GM12878 (cell line): ENCODE results near the gene MED25.
A peak's percentile ranks its signal among the peaks of the same experiment; 100 is the strongest.

Source experiments
- CTCF ChIP-seq, 3 experiments: IDR thresholded peaks in 2 of 3; conservative IDR thresholded peaks in 1 of 3; 2 replicates each; pipeline ENCODE4 v1.5.1; 2011; ENCODE audit warnings: low read depth in 3 of 3, low read length in 3 of 3, mild to moderate bottlenecking in 3 of 3, control low read depth in 2 of 3, moderate library complexity in 2 of 3, inconsistent platforms in 1 of 3, mixed read lengths in 1 of 3; ENCODE audit not compliant: control insufficient read depth in 2 of 3, insufficient read depth in 1 of 3; ENCODE audit errors: extremely low read depth in 1 of 3
- EP300 ChIP-seq, 2 experiments: fragments of 150-350 bp in 1 of 2; IDR thresholded peaks; 2 replicates each; pipeline ENCODE4 v1.6.1; 2011 to 2012; ENCODE audit warnings: low read depth in 2 of 2, low read length in 2 of 2, borderline replicate concordance in 1 of 2, improper control_type of control experiment in 1 of 2, inconsistent platforms in 1 of 2; ENCODE audit not compliant: control insufficient read depth in 1 of 2
- JUND ChIP-seq: IDR thresholded peaks from 2 replicates; pipeline ENCODE4 v1.6.1; 2012; ENCODE audit warnings: low read depth, mild to moderate bottlenecking, low read length, improper control_type of control experiment, moderate library complexity
- MXI1 ChIP-seq: fragments of 150-350 bp; IDR thresholded peaks from 2 replicates; pipeline ENCODE4 v1.6.1; 2011; ENCODE audit warnings: low read depth, mild to moderate bottlenecking, inconsistent platforms, low read length, improper control_type of control experiment
- POLR2A ChIP-seq: IDR thresholded peaks from 2 replicates; pipeline ENCODE4 v1.6.1; 2011; ENCODE audit warnings: low read depth, mild to moderate bottlenecking, low read length
- POLR2AphosphoS5 ChIP-seq: IDR thresholded peaks from 2 replicates; pipeline ENCODE4 v1.6.1; 2011; ENCODE audit warnings: mild to moderate bottlenecking, low read length, inconsistent platforms
- RAD21 ChIP-seq: IDR thresholded peaks from 2 replicates; pipeline ENCODE4 v1.6.1; 2011; ENCODE audit warnings: mild to moderate bottlenecking, low read depth, low read length, moderate library complexity; ENCODE audit not compliant: insufficient read depth
- RAD51 ChIP-seq: fragments of 450-650 bp; IDR thresholded peaks from 2 replicates; pipeline ENCODE4 v1.6.1; 2016; ENCODE audit warnings: moderate library complexity, mild to moderate bottlenecking, inconsistent platforms
- SPI1 ChIP-seq: IDR thresholded peaks from 2 replicates; pipeline ENCODE4 v1.6.1; 2011; ENCODE audit warnings: low read depth, mild to moderate bottlenecking, low read length, moderate library complexity, borderline replicate concordance; ENCODE audit not compliant: insufficient read depth
- SRF ChIP-seq, 2 experiments: IDR thresholded peaks; 2 replicates each; pipeline ENCODE4 v1.6.1; 2011; ENCODE audit warnings: low read depth in 2 of 2, low read length in 2 of 2, mild to moderate bottlenecking in 1 of 2, moderate library complexity in 1 of 2
- TAF1 ChIP-seq: IDR thresholded peaks from 2 replicates; pipeline ENCODE4 v1.6.1; 2011; ENCODE audit warnings: mild to moderate bottlenecking, low read depth, low read length, borderline replicate concordance
- TARDBP ChIP-seq: IDR thresholded peaks from 2 replicates; pipeline ENCODE4 v1.6.1; 2016; ENCODE audit warnings: borderline replicate concordance
- USF2 ChIP-seq: IDR thresholded peaks from 2 replicates; pipeline ENCODE4 v1.6.1; 2011; ENCODE audit warnings: low read depth, low read length, improper control_type of control experiment, borderline replicate concordance
- ZNF592 ChIP-seq: fragments of 450-650 bp; IDR thresholded peaks from 2 replicates; pipeline ENCODE4 v1.6.1; 2017; ENCODE audit warnings: mild to moderate bottlenecking, moderate library complexity

- no peak for TF ChIP-seq SRF (IDR thresholded peaks at IDR 0.05; ENCODE audit: low read depth in 2 of 2, low read length in 2 of 2)
- TF ChIP-seq SPI1 = no peak
- TF ChIP-seq RAD21 = no peak
- no peak for TF ChIP-seq TARDBP
- no peak for TF ChIP-seq USF2
- no peak for TF ChIP-seq EP300 (IDR thresholded peaks at IDR 0.05; ENCODE audit: borderline replicate concordance in 1 of 2, control insufficient read depth in 1 of 2, low read depth in 2 of 2, low read length in 2 of 2)
- TF ChIP-seq CTCF (IDR thresholded peaks at IDR 0.05 in 2 of 3, conservative IDR thresholded peaks at IDR 0.05 in 1 of 3; ENCODE audit: control insufficient read depth in 2 of 3, extremely low read depth in 1 of 3, insufficient read depth in 1 of 3, low read depth in 3 of 3, low read length in 3 of 3) = no peak
- no peak for TF ChIP-seq JUND
- 0 out of 2 replicates have a peak, but pooled peaks have one; percentile 29 for TF ChIP-seq POLR2A
- TF ChIP-seq TAF1 = no peak
- TF ChIP-seq POLR2AphosphoS5 = no peak
- no peak for TF ChIP-seq RAD51
- TF ChIP-seq ZNF592 = no peak
- no peak for TF ChIP-seq MXI1
Observed at GRCh38 chr19:49801401-49801888, 16.6 kb upstream of the MED25 start.
